Effector memory CD8-positive, alpha-beta T cell (primary cell): ENCODE measurements around the gene ADRM1.

Experiments
- ATAC-seq: fragments of 150-1000 bp; cut with Tn5 transposase; replicated peaks from 2 replicates; pipeline ENCODE4 v1.10.0; 2021; ENCODE audit warnings: mild to moderate bottlenecking, moderate library complexity
- DNase-seq, 3 experiments: peaks; one replicate each; pipeline ENCODE4 v3.0.0; 2021
- H3K27ac Mint-ChIP-seq, 2 donors: one replicate each; pipeline ENCODE4 v1.8.0; 2022; ENCODE audit warnings: mild to moderate bottlenecking in 2 of 2, mixed read lengths in 2 of 2, moderate library complexity in 2 of 2
- H3K27me3 Mint-ChIP-seq, 2 donors: one replicate each; pipeline ENCODE4 v1.8.0; 2022; ENCODE audit warnings: mixed read lengths in 2 of 2
- H3K36me3 Mint-ChIP-seq: one replicate; pipeline ENCODE4 v1.8.0; 2022; ENCODE audit warnings: mild to moderate bottlenecking, moderate library complexity, mixed read lengths; ENCODE audit not compliant: insufficient read depth
- H3K4me1 Mint-ChIP-seq, 2 donors: one replicate each; pipeline ENCODE4 v1.8.0; 2022; ENCODE audit warnings: low read depth in 2 of 2, mixed read lengths in 2 of 2
- H3K4me3 Mint-ChIP-seq, 2 donors: one replicate each; pipeline ENCODE4 v1.8.0; 2022; ENCODE audit warnings: mild to moderate bottlenecking in 2 of 2, mixed read lengths in 2 of 2, moderate library complexity in 2 of 2
- H3K9me3 Mint-ChIP-seq, 2 donors: one replicate each; pipeline ENCODE4 v1.8.0; 2022; ENCODE audit warnings: mixed read lengths in 2 of 2

The ADRM1 gene

GRCh38 chr20:62268228-62268900, 34.4 kb upstream of the ADRM1 start:
- Mint-ChIP-seq H3K4me3 (no peak overlapping the region), H3K27me3 (no peaks in the 10 kb centered on the region), H3K36me3 (peaks cover 50% of the 10 kb centered on the region), H3K9me3 (no peaks in the 10 kb centered on the region), H3K27ac (no peak overlapping the region), H3K4me1 (peaks cover 3 to 6% of the 10 kb centered on the region in 2 donors)
- DNase-seq (no peak), ATAC-seq (no peak)

- ATAC-seq (no peak), DNase-seq (no peak)
- no peaks in the 10 kb centered on the region for H3K9me3 Mint-ChIP-seq
- peaks cover 3 to 5% of the 10 kb centered on the region in 2 donors for H3K4me1 Mint-ChIP-seq
- H3K4me3 Mint-ChIP-seq: no peak overlapping the region
- H3K36me3 Mint-ChIP-seq: peaks cover 45% of the 10 kb centered on the region
- H3K27me3 Mint-ChIP-seq: no peaks in the 10 kb centered on the region
- no peak overlapping the region for H3K27ac Mint-ChIP-seq
These were observed 33.4 kb upstream of the ADRM1 start for GRCh38 chr20:62269378-62269777.

- no peak overlapping the region for H3K27ac Mint-ChIP-seq
- H3K36me3 Mint-ChIP-seq: peaks cover 44% of the 10 kb centered on the region
- H3K4me1 Mint-ChIP-seq: peaks cover 3 to 5% of the 10 kb centered on the region in 2 donors
- no peaks in the 10 kb centered on the region for H3K27me3 Mint-ChIP-seq
- H3K4me3 Mint-ChIP-seq: no peak overlapping the region
- no peaks in the 10 kb centered on the region for H3K9me3 Mint-ChIP-seq
- no peak for ATAC-seq
- DNase-seq: no peak
These were observed 32.9 kb upstream of the ADRM1 start for GRCh38 chr20:62269871-62270270.

- no peak overlapping the region for H3K4me3 Mint-ChIP-seq
- peak overlapping the region in 1 of 2 donors; percentile 55 for H3K27ac Mint-ChIP-seq
- ATAC-seq (no peak), DNase-seq (no peak)
- peaks cover 0 to 3% of the 10 kb centered on the region in 2 donors for H3K4me1 Mint-ChIP-seq
- H3K9me3 Mint-ChIP-seq: no peaks in the 10 kb centered on the region
- H3K36me3 Mint-ChIP-seq: peaks cover 43% of the 10 kb centered on the region
- no peaks in the 10 kb centered on the region for H3K27me3 Mint-ChIP-seq
These were observed 30.6 kb upstream of the ADRM1 start for GRCh38 chr20:62272200-62272599.

- no peaks in the 10 kb centered on the region for H3K27me3 Mint-ChIP-seq
- ATAC-seq: no peak
- no peak for DNase-seq
- peaks cover 41% of the 10 kb centered on the region for H3K36me3 Mint-ChIP-seq
- H3K27ac Mint-ChIP-seq: peak overlapping the region in 1 of 2 donors; percentile 79
- H3K4me1 Mint-ChIP-seq: peaks cover 0 to 3% of the 10 kb centered on the region in 2 donors
- H3K4me3 Mint-ChIP-seq: no peak overlapping the region
- H3K9me3 Mint-ChIP-seq: no peaks in the 10 kb centered on the region
These were observed 29.4 kb upstream of the ADRM1 start for GRCh38 chr20:62273416-62273815.

GRCh38 chr20:62274332-62274950, 28.4 kb upstream of the ADRM1 start:
- H3K36me3 Mint-ChIP-seq: peaks cover 44% of the 10 kb centered on the region
- peak overlapping the region; percentile 60 to 79 for H3K27ac Mint-ChIP-seq
- H3K9me3 Mint-ChIP-seq: no peaks in the 10 kb centered on the region
- no peak overlapping the region for H3K4me3 Mint-ChIP-seq
- DNase-seq (no peak), ATAC-seq (no peak)
- H3K4me1 Mint-ChIP-seq: peaks cover 0 to 3% of the 10 kb centered on the region in 2 donors
- no peaks in the 10 kb centered on the region for H3K27me3 Mint-ChIP-seq

- Mint-ChIP-seq H3K36me3 (peaks cover 51% of the 10 kb centered on the region), H3K9me3 (no peaks in the 10 kb centered on the region), H3K27ac (no peak overlapping the region), H3K4me3 (no peak overlapping the region), H3K27me3 (no peaks in the 10 kb centered on the region), H3K4me1 (no peaks in the 10 kb centered on the region)
- ATAC-seq (no peak), DNase-seq (no peak)
These were observed 27.6 kb upstream of the ADRM1 start for GRCh38 chr20:62275219-62275618.

- H3K36me3 Mint-ChIP-seq: peaks cover 47% of the 10 kb centered on the region
- ATAC-seq (no peak), DNase-seq (no peak)
- no peak overlapping the region for H3K4me3 Mint-ChIP-seq
- H3K27me3 Mint-ChIP-seq: no peaks in the 10 kb centered on the region
- no peaks in the 10 kb centered on the region for H3K4me1 Mint-ChIP-seq
- no peaks in the 10 kb centered on the region for H3K9me3 Mint-ChIP-seq
- no peak overlapping the region for H3K27ac Mint-ChIP-seq
These were observed 26.4 kb upstream of the ADRM1 start for GRCh38 chr20:62276439-62276838.

GRCh38 chr20:62277253-62277652, 25.5 kb upstream of the ADRM1 start:
- DNase-seq (no peak), ATAC-seq (no peak)
- Mint-ChIP-seq H3K9me3 (no peaks in the 10 kb centered on the region), H3K36me3 (peaks cover 55% of the 10 kb centered on the region), H3K27me3 (no peaks in the 10 kb centered on the region), H3K4me3 (no peak overlapping the region), H3K27ac (no peak overlapping the region), H3K4me1 (no peaks in the 10 kb centered on the region)

GRCh38 chr20:62280303-62280702, 22.5 kb upstream of the ADRM1 start:
- H3K27me3 Mint-ChIP-seq: no peaks in the 10 kb centered on the region
- ATAC-seq (no peak), DNase-seq (no peak)
- no peak overlapping the region for H3K4me3 Mint-ChIP-seq
- peaks cover 52% of the 10 kb centered on the region for H3K36me3 Mint-ChIP-seq
- no peak overlapping the region for H3K27ac Mint-ChIP-seq
- no peaks in the 10 kb centered on the region for H3K4me1 Mint-ChIP-seq
- no peaks in the 10 kb centered on the region for H3K9me3 Mint-ChIP-seq

GRCh38 chr20:62281161-62281933, 21.4 kb upstream of the ADRM1 start:
- Mint-ChIP-seq H3K4me3 (no peak overlapping the region), H3K27ac (peak overlapping the region in 1 of 2 donors; percentile 22), H3K4me1 (no peaks in the 10 kb centered on the region), H3K9me3 (no peaks in the 10 kb centered on the region), H3K36me3 (peaks cover 54% of the 10 kb centered on the region), H3K27me3 (no peaks in the 10 kb centered on the region)
- ATAC-seq (no peak), DNase-seq (no peak)

- H3K27ac Mint-ChIP-seq: no peak overlapping the region
- no peaks in the 10 kb centered on the region for H3K9me3 Mint-ChIP-seq
- H3K4me1 Mint-ChIP-seq: no peaks in the 10 kb centered on the region
- ATAC-seq (no peak), DNase-seq (no peak)
- H3K4me3 Mint-ChIP-seq: no peak overlapping the region
- H3K27me3 Mint-ChIP-seq: no peaks in the 10 kb centered on the region
- peaks cover 51% of the 10 kb centered on the region for H3K36me3 Mint-ChIP-seq
These were observed 20.7 kb upstream of the ADRM1 start for GRCh38 chr20:62282103-62282502.

GRCh38 chr20:62282877-62283503, 19.8 kb upstream of the ADRM1 start:
- H3K4me1 Mint-ChIP-seq: no peaks in the 10 kb centered on the region
- H3K4me3 Mint-ChIP-seq: no peak overlapping the region
- H3K36me3 Mint-ChIP-seq: peaks cover 49% of the 10 kb centered on the region
- DNase-seq (no peak), ATAC-seq (no peak)
- H3K27me3 Mint-ChIP-seq: no peaks in the 10 kb centered on the region
- H3K27ac Mint-ChIP-seq: no peak overlapping the region
- no peaks in the 10 kb centered on the region for H3K9me3 Mint-ChIP-seq
